ENCODE results near the gene DIP2C. TPM values are rescaled to one million over a fixed set of nuclear protein-coding genes. Genes with fewer than 3 reads are reported as not detected.

Gene DIP2C
- total RNA-seq, 1 donor from 2014 or later = 1.6 TPM

DNA sequence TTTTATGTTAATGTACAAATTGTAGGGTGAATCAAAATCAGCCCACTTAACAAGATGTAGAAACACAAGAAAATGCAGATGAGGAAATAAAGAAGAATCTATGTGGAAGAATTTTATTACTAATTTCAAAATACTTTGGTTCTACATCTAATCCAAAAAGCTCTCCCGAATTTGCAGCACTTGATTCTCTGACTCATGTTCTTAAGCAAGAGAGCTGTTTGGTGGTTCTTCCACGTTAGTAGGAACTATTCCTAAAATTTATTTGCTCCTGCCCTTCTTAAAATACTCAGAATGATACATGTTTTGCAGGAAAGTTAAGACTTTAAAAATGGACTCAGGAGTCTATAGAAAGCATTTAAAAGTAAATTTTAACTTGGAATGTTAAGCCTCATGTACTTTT, 462.5 kb downstream of the DIP2C start:
- no peaks in the 10 kb centered on the region for H3K36me3 Mint-ChIP-seq (ENCODE audit: low read depth)
- H3K27ac Mint-ChIP-seq = no peak overlapping the region
- intact Hi-C loops (cut with micrococcal nuclease) = no loop called here
- H3K9me3 Mint-ChIP-seq = no peaks in the 10 kb centered on the region
- no peaks in the 10 kb centered on the region for H3K27me3 Mint-ChIP-seq (ENCODE audit: insufficient read depth)
- peaks cover 9% of the 10 kb centered on the region for H3K4me1 Mint-ChIP-seq (ENCODE audit: low read depth)
- H3K4me3 Mint-ChIP-seq = no peak overlapping the region
- no peak for DNase-seq (ENCODE audit: low spot score)

DNA sequence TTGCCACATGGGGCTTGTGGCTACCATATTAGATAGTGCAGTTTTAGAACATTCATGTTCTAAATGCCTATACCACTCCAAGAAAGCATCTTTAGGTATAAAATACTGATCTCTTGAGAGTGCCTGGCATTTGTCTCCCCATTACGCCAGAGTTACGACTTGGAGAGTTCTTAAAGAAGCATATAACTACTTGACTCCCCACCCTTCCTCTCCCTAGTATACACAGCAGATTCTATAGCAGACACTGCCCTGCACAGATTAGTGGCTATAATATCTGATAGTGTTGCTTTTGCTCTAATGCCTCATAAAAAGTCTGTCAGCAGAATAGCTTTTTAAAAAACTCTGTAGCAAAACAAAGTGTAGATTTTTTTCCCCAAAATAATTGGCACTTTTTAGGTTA, 463.4 kb downstream of the DIP2C start:
- DNase-seq (ENCODE audit: low spot score) = no peak
- no peak overlapping the region for H3K27ac Mint-ChIP-seq
- intact Hi-C loops (cut with micrococcal nuclease) = no loop called here
- peaks cover 16% of the 10 kb centered on the region for H3K4me1 Mint-ChIP-seq (ENCODE audit: low read depth)
- peaks cover 4% of the 10 kb centered on the region for H3K36me3 Mint-ChIP-seq (ENCODE audit: low read depth)
- H3K4me3 Mint-ChIP-seq = no peak overlapping the region
- no peaks in the 10 kb centered on the region for H3K27me3 Mint-ChIP-seq (ENCODE audit: insufficient read depth)
- no peaks in the 10 kb centered on the region for H3K9me3 Mint-ChIP-seq

DNA sequence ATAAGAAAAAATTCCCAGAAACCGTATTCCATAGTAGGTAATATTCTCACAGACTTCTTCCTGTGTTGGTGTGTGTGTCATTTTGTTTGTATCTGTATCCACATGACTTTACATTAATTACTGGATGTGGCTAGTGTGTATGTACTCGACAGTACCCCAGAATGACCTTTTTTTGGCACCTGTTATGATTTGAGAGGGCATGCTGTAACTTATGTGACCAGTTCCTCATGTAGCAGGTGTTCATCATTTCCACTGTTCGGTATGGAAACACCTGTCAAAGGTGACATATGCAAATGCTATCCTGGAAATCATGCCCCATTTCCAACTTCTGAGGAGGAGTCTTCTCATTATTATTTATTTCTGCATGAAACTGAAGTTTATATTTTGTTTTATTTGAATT, 464.9 kb downstream of the DIP2C start:
- intact Hi-C loops (cut with micrococcal nuclease) = no loop called here
- Mint-ChIP-seq H3K27ac (no peak overlapping the region), H3K4me3 (no peak overlapping the region), H3K27me3 (ENCODE audit: insufficient read depth) (no peaks in the 10 kb centered on the region), H3K4me1 (ENCODE audit: low read depth) (peaks cover 24% of the 10 kb centered on the region), H3K9me3 (no peaks in the 10 kb centered on the region), H3K36me3 (ENCODE audit: low read depth) (peaks cover 7% of the 10 kb centered on the region)
- DNase-seq (ENCODE audit: low spot score) = no peak

Other genes with a start within 250 kb of the DIP2C start
- 172 and 174 TPM in 2 replicates for gene LARP4B, start 242.0 kb upstream of the DIP2C start, total RNA-seq